ENCODE results near the gene JADE1. TPM values are rescaled to one million over a fixed set of nuclear protein-coding genes. Genes with fewer than 3 reads are reported as not detected.

Gene JADE1
- total RNA-seq, 4 donors from 2014 or later = 18.7 to 50.2 (median 35.7) TPM

- DNase-seq = peak in 1 of 2 donors; percentile 19
- intact Hi-C loops (cut with DNase I; ENCODE audit: low total_unique reads) = no loop called here
Observed at GRCh38 chr4:128782875-128783614, 26.5 kb upstream of the JADE1 start.

GRCh38 chr4:128787509-128788311 is 21.8 kb upstream of the JADE1 start:
- Histone ChIP-seq H3K36me3 (no peaks in the 10 kb centered on the region), H3K27me3 (no peaks in the 10 kb centered on the region), H3K27ac (no peak overlapping the region), H3K9me3 (no peaks in the 10 kb centered on the region), H3K4me3 (no peak overlapping the region), H3K4me1 (no peaks in the 10 kb centered on the region)
- no peak for DNase-seq
- intact Hi-C loops (cut with DNase I; ENCODE audit: low total_unique reads) = no loop called here
- TF ChIP-seq POLR2A (IDR thresholded peaks at IDR 0.05) (no peak), CTCF (IDR thresholded peaks at IDR 0.05) (no peak)

More at GRCh38 chr4:128782875-128783614, 26.5 kb upstream of the JADE1 start:
- TF ChIP-seq POLR2A (IDR thresholded peaks at IDR 0.05) (no peak), CTCF (IDR thresholded peaks at IDR 0.05) (no peak)
- Histone ChIP-seq H3K9me3 (no peaks in the 10 kb centered on the region), H3K27ac (no peak overlapping the region), H3K27me3 (no peaks in the 10 kb centered on the region), H3K36me3 (no peaks in the 10 kb centered on the region), H3K4me1 (no peaks in the 10 kb centered on the region), H3K4me3 (no peak overlapping the region)

- Histone ChIP-seq H3K4me3 (no peak overlapping the region), H3K9me3 (no peaks in the 10 kb centered on the region), H3K4me1 (no peaks in the 10 kb centered on the region), H3K27ac (no peak overlapping the region), H3K27me3 (no peaks in the 10 kb centered on the region), H3K36me3 (peaks cover 0 to 3% of the 10 kb centered on the region in 2 donors)
- TF ChIP-seq POLR2A (IDR thresholded peaks at IDR 0.05) (no peak), CTCF (IDR thresholded peaks at IDR 0.05) (no peak)
- intact Hi-C loops (cut with DNase I; ENCODE audit: low total_unique reads) = no loop called here
- no peak for DNase-seq
Observed at GRCh38 chr4:128793859-128794672, 15.4 kb upstream of the JADE1 start.

GRCh38 chr4:128796934-128797333 is 12.6 kb upstream of the JADE1 start:
- Histone ChIP-seq H3K4me1 (no peaks in the 10 kb centered on the region), H3K36me3 (peaks cover 0 to 3% of the 10 kb centered on the region in 2 donors), H3K27me3 (no peaks in the 10 kb centered on the region), H3K27ac (no peak overlapping the region), H3K4me3 (no peak overlapping the region), H3K9me3 (no peaks in the 10 kb centered on the region)
- intact Hi-C loops (cut with DNase I; ENCODE audit: low total_unique reads) = no loop called here
- no peak for DNase-seq
- no peak for TF ChIP-seq CTCF (IDR thresholded peaks at IDR 0.05)
- TF ChIP-seq POLR2A (IDR thresholded peaks at IDR 0.05) = no peak
